ENCODE results near the gene PRTG. TPM values are rescaled to one million over a fixed set of nuclear protein-coding genes. Genes with fewer than 3 reads are reported as not detected.
"Not testable (repeated sequence)": the region's sequence is repeated elsewhere in the genome, so short reads cannot be mapped to it uniquely, and the experiment has no call there.

The PRTG gene
- polyA plus RNA-seq, 1 of the 3 experiments (the other 2 are of a cell fraction), result 3.0 TPM

DNA sequence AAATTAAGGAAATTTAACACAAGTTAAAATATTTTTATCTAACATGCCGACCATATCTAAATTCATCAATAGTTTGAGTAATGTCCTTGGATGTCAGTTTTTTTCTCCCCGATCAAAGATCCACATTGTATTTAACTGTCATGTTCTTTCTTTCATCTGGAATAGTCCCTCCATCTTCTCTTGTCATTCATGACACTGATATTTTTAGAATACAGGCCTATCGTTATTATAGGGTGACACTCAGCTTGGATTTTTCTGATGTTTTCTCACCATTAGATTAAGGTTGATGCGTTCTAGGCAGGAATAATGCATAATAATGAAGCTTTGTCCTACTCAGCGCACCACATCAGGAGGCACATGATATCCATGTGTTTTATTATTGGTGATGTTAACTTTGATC is 141.6 kb downstream of the PRTG start:
- ChIA-PET CTCF (interaction anchor here (0.9 to 1.2 kb wide), 3 partner anchors 12 to 41 kb away, joined by 3 to 4 read pairs (median 3); partner anchors contain the start of gene PYGO1), POLR2A (no interaction called here)
- no peak for TF ChIP-seq CHD2 (IDR thresholded peaks at IDR 0.05; ENCODE audit: low read length, partially characterized antibody)
- no peak for TF ChIP-seq NRF1 (IDR thresholded peaks at IDR 0.05; ENCODE audit: low read depth, low read length)
- no peak for TF ChIP-seq RCOR1 (IDR thresholded peaks at IDR 0.05; ENCODE audit: low read length)
- no peak for TF ChIP-seq RAD21 (IDR thresholded peaks at IDR 0.05; ENCODE audit: low read length)
- TF ChIP-seq, protein P1, sequence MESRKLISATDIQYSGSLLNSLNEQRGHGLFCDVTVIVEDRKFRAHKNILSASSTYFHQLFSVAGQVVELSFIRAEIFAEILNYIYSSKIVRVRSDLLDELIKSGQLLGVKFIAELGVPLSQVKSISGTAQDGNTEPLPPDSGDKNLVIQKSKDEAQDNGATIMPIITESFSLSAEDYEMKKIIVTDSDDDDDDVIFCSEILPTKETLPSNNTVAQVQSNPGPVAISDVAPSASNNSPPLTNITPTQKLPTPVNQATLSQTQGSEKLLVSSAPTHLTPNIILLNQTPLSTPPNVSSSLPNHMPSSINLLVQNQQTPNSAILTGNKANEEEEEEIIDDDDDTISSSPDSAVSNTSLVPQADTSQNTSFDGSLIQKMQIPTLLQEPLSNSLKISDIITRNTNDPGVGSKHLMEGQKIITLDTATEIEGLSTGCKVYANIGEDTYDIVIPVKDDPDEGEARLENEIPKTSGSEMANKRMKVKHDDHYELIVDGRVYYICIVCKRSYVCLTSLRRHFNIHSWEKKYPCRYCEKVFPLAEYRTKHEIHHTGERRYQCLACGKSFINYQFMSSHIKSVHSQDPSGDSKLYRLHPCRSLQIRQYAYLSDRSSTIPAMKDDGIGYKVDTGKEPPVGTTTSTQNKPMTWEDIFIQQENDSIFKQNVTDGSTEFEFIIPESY (IDR thresholded peaks at IDR 0.05; ENCODE audit: borderline replicate concordance, low read depth), result no peak
- TF ChIP-seq, protein P2, sequence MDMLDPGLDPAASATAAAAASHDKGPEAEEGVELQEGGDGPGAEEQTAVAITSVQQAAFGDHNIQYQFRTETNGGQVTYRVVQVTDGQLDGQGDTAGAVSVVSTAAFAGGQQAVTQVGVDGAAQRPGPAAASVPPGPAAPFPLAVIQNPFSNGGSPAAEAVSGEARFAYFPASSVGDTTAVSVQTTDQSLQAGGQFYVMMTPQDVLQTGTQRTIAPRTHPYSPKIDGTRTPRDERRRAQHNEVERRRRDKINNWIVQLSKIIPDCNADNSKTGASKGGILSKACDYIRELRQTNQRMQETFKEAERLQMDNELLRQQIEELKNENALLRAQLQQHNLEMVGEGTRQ (IDR thresholded peaks at IDR 0.05; ENCODE audit: borderline replicate concordance, low read depth, low read length), result no peak
- no peak for TF ChIP-seq TEAD4 (IDR thresholded peaks at IDR 0.05; ENCODE audit: borderline replicate concordance, insufficient read depth)
- TF ChIP-seq SMC3 (IDR thresholded peaks at IDR 0.05; ENCODE audit: low read depth, low read length), result no peak
- TF ChIP-seq RFX5 (IDR thresholded peaks at IDR 0.05; ENCODE audit: low read length), result no peak
- no peak for TF ChIP-seq YY1 (IDR thresholded peaks at IDR 0.05; ENCODE audit: low read depth)
- Histone ChIP-seq H3K9me2 (no peaks in the 10 kb centered on the region), H3K79me2 (ENCODE audit: insufficient read depth) (no peaks in the 10 kb centered on the region), H3F3A (replicated peaks; ENCODE audit: insufficient read depth) (no peaks in the 10 kb centered on the region), H3K4me2 (no peak overlapping the region), H3K9me3 (no peaks in the 10 kb centered on the region), H3K27ac (ENCODE audit: low read depth in 2 of 2, low read length in 1 of 2) (no peak overlapping the region), H3K9ac (no peak overlapping the region), H4K20me1 (ENCODE audit: insufficient read depth) (no peaks in the 10 kb centered on the region), H3K4me3 (ENCODE audit: low read depth in 2 of 2, low read length in 1 of 2) (no peak overlapping the region), H3K36me3 (replicated peaks in 1 of 2; ENCODE audit: control insufficient read depth in 1 of 2, insufficient read depth in 2 of 2, low read length in 1 of 2) (no peaks in the 10 kb centered on the region), H3K27me3 (ENCODE audit: insufficient read depth) (no peaks in the 10 kb centered on the region), H3K4me1 (ENCODE audit: control insufficient read depth in 1 of 2, insufficient read depth in 2 of 2, low read depth in 1 of 2, low read length in 1 of 2) (no peaks in the 10 kb centered on the region), H2AFZ (ENCODE audit: low read depth) (no peak overlapping the region)
- DNase-seq, result no peak
- WGBS (ENCODE audit: low lambda C conversion rate), result 88% methylated on average over 5 of the region's 5 CpGs

DNA sequence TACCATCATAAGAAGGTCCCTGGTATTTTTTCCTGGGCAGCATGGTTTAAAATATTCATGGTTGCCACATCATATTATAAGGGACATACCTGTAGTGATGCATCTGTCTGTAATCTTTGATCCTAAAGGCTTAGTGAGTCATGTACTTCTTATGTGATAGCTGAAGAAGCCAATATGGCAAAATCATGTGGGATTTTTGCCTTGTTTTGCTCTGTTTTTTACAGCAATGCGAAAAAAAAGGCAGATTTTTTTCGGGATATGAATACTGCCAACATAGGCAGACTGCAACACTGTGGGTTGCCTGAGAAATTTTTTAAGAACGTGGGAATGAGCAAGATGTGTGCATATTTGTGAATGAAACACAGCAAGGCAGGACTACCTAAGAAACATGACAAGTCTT is 143.5 kb downstream of the PRTG start:
- Histone ChIP-seq H3K4me3 (ENCODE audit: low read depth in 2 of 2, low read length in 1 of 2) (no peak overlapping the region), H3K4me1 (ENCODE audit: control insufficient read depth in 1 of 2, insufficient read depth in 2 of 2, low read depth in 1 of 2, low read length in 1 of 2) (no peaks in the 10 kb centered on the region), H3K9me2 (no peaks in the 10 kb centered on the region), H3K36me3 (replicated peaks in 1 of 2; ENCODE audit: control insufficient read depth in 1 of 2, insufficient read depth in 2 of 2, low read length in 1 of 2) (no peaks in the 10 kb centered on the region), H3K9ac (no peak overlapping the region), H3K79me2 (ENCODE audit: insufficient read depth) (no peaks in the 10 kb centered on the region), H3F3A (replicated peaks; ENCODE audit: insufficient read depth) (no peaks in the 10 kb centered on the region), H3K27ac (ENCODE audit: low read depth in 2 of 2, low read length in 1 of 2) (no peak overlapping the region), H3K9me3 (no peaks in the 10 kb centered on the region), H2AFZ (ENCODE audit: low read depth) (no peak overlapping the region), H4K20me1 (ENCODE audit: insufficient read depth) (no peaks in the 10 kb centered on the region), H3K4me2 (no peak overlapping the region), H3K27me3 (ENCODE audit: insufficient read depth) (no peaks in the 10 kb centered on the region)
- WGBS (ENCODE audit: low lambda C conversion rate), result 76% methylated on average over 3 of the region's 3 CpGs
- CTCF ChIA-PET, result no interaction called here
- no peak for DNase-seq
- TF ChIP-seq, protein P2 (IDR thresholded peaks at IDR 0.05; ENCODE audit: borderline replicate concordance, low read depth, low read length), result no peak
- POLR2A ChIA-PET, result no interaction called here

DNA sequence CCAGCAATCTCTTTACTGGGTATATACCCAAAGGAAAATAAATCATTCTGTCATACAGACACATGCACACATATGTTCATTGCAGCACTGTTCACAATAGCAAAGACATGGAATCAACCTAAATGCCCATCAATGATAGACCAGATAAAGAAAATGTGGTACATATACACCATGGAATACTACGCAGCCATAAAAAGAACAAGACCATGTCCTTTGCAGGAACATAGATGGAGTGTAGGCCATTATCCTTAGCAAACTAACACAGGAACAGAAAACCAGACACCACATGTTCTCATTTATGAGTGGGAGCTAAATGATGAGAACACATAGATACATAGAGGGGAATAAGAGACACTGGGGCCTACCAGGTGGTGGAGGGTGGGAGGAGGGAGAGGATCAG is 149.9 kb downstream of the PRTG start:
- H3K9ac ChIP-seq; H3K79me2 ChIP-seq (ENCODE audit: insufficient read depth); H3K36me3 ChIP-seq (replicated peaks in 1 of 2; ENCODE audit: control insufficient read depth in 1 of 2, insufficient read depth in 2 of 2, low read length in 1 of 2); H2AFZ ChIP-seq (ENCODE audit: low read depth); H3F3A ChIP-seq (replicated peaks; ENCODE audit: insufficient read depth); H3K9me2 ChIP-seq; H3K9me3 ChIP-seq; H4K20me1 ChIP-seq (ENCODE audit: insufficient read depth); H3K27me3 ChIP-seq (ENCODE audit: insufficient read depth); H3K4me3 ChIP-seq (ENCODE audit: low read depth in 2 of 2, low read length in 1 of 2); H3K27ac ChIP-seq (ENCODE audit: low read depth in 2 of 2, low read length in 1 of 2); DNase-seq; CTCF ChIA-PET; H3K4me2 ChIP-seq; H3K4me1 ChIP-seq (ENCODE audit: control insufficient read depth in 1 of 2, insufficient read depth in 2 of 2, low read depth in 1 of 2, low read length in 1 of 2); POLR2A ChIA-PET: not testable (repeated sequence)
- 100% methylated on average over 1 of the region's 1 CpG for WGBS (ENCODE audit: low lambda C conversion rate)

Measured in SK-N-SH (cell line).